Measurements from ENCODE around the gene CEP128. TPM values are rescaled to one million over a fixed set of nuclear protein-coding genes. Genes with fewer than 3 reads are reported as not detected.

Gene CEP128
- total RNA-seq, 4 donors from 2014 or later, result 0.82 to 3.6 (median 1.6) TPM

DNA sequence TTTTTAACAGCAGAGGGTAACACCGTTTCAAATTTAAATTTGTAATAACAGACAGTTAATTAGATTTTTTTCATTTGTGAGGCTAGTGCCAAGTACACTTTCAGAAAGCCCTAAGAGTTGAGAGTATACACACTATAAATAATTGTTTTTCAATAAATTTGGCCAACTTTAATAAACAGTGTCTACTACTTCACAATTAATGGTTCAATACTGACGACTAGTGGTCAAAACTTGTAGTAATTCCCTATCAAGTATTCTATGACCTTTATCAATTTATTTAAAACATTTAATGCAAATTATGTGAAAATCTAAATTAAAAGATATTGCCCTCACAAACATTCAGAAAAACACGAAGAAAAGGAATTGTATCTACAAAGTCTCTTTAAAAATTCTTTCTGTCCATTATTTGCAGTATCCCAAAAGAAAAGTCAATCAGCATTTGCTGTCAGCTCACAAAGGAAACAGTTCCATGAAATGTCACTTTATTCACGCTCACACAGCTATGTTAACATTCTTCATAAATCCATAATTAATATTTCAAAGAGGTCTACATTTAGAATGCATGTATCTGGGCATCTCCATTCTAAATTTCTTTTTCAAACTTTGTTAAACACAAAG lies 91.2 kb downstream of the CEP128 start:
- H3K9me3 ChIP-seq, result no peaks in the 10 kb centered on the region
- no peaks in the 10 kb centered on the region for H3K36me3 ChIP-seq
- peaks cover 0 to 3% of the 10 kb centered on the region in 2 donors for H3K4me1 ChIP-seq
- in situ Hi-C loops (cut with MboI; ENCODE audit: low sequenced_read_pairs in 4 of 4), result loop anchor here in 2 of 4 donors (25.0 kb wide), 1 partner anchor 788 kb away; no protein-coding TSS in a partner anchor
- no peak for DNase-seq
- intact Hi-C loops (cut with DNase I; ENCODE audit: low total_unique reads), result no loop called here
- TF ChIP-seq, protein P1, sequence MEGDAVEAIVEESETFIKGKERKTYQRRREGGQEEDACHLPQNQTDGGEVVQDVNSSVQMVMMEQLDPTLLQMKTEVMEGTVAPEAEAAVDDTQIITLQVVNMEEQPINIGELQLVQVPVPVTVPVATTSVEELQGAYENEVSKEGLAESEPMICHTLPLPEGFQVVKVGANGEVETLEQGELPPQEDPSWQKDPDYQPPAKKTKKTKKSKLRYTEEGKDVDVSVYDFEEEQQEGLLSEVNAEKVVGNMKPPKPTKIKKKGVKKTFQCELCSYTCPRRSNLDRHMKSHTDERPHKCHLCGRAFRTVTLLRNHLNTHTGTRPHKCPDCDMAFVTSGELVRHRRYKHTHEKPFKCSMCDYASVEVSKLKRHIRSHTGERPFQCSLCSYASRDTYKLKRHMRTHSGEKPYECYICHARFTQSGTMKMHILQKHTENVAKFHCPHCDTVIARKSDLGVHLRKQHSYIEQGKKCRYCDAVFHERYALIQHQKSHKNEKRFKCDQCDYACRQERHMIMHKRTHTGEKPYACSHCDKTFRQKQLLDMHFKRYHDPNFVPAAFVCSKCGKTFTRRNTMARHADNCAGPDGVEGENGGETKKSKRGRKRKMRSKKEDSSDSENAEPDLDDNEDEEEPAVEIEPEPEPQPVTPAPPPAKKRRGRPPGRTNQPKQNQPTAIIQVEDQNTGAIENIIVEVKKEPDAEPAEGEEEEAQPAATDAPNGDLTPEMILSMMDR (IDR thresholded peaks at IDR 0.05 in 4 of 5, conservative IDR thresholded peaks at IDR 0.05 in 1 of 5), result peak; percentile 37 to 68 (median 49)
- no peak for TF ChIP-seq POLR2A (IDR thresholded peaks at IDR 0.05)
- no peaks in the 10 kb centered on the region for H3K27me3 ChIP-seq
- H3K27ac ChIP-seq, result no peak overlapping the region
- no peak overlapping the region for H3K4me3 ChIP-seq
- ATAC-seq, result peak in 1 of 2 donors; percentile 39

DNA sequence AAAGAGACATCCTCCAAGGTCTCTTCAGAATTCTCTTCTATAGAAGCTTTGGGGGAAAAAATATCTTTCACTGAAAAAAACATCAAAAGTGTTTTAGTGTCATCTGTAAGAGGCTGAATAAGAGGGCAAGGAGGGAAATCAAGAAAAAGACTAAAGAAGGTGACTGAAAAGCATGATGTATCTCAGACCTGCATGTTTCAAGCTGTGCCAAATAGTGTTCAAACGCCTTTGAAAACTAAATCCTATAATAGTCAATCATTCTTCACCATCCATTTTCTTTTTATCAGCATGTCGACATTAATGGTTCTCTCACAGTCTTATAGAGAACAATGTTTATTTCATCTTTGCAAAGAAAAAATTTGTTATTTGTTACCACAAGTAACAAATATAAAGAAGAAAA lies 94.5 kb downstream of the CEP128 start:
- no peaks in the 10 kb centered on the region for H3K9me3 ChIP-seq
- DNase-seq (no peak), ATAC-seq (no peak)
- H3K27me3 ChIP-seq, result no peaks in the 10 kb centered on the region
- peaks cover 4 to 10% of the 10 kb centered on the region in 2 donors for H3K4me1 ChIP-seq
- no peak overlapping the region for H3K4me3 ChIP-seq
- TF ChIP-seq, protein P1 (IDR thresholded peaks at IDR 0.05 in 4 of 5, conservative IDR thresholded peaks at IDR 0.05 in 1 of 5), result no peak
- no peak for TF ChIP-seq POLR2A (IDR thresholded peaks at IDR 0.05)
- H3K36me3 ChIP-seq, result no peaks in the 10 kb centered on the region
- intact Hi-C loops (cut with DNase I; ENCODE audit: low total_unique reads) (loop anchor here (10.0 kb wide), 1 partner anchor 1882 kb away; no protein-coding TSS in a partner anchor), in situ Hi-C loops (cut with MboI; ENCODE audit: low sequenced_read_pairs in 4 of 4) (loop anchor here in 3 of 4 donors (25.0 kb wide), 1 partner anchor 1885 kb away; no protein-coding TSS in a partner anchor)
- no peak overlapping the region for H3K27ac ChIP-seq

DNA sequence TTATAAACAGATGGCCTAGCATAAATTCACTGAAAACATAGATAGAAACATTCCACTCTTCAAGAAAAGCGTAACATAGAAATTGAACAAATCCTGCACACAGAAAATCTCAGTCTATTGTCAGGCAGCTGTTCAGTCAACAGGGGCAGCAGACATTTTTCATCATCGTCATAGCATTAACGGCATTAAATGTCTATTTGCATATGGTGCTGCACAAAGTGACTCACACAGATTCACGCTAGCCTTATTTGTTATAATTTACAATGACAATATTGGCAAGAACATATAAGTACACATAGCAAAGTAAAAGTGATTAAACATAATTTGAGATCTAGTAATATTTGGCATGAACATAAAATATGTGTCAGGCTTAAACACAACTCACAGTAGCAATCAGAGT lies 95.7 kb downstream of the CEP128 start:
- TF ChIP-seq, protein P1 (IDR thresholded peaks at IDR 0.05 in 4 of 5, conservative IDR thresholded peaks at IDR 0.05 in 1 of 5), result no peak
- TF ChIP-seq POLR2A (IDR thresholded peaks at IDR 0.05), result no peak
- Histone ChIP-seq H3K36me3 (no peaks in the 10 kb centered on the region), H3K4me3 (no peak overlapping the region), H3K9me3 (no peaks in the 10 kb centered on the region), H3K27ac (no peak overlapping the region), H3K4me1 (peaks cover 4 to 10% of the 10 kb centered on the region in 2 donors), H3K27me3 (no peaks in the 10 kb centered on the region)
- no peak for ATAC-seq
- intact Hi-C loops (cut with DNase I; ENCODE audit: low total_unique reads) (loop anchor here (10.0 kb wide), 1 partner anchor 1881 kb away; no protein-coding TSS in a partner anchor), in situ Hi-C loops (cut with MboI; ENCODE audit: low sequenced_read_pairs in 4 of 4) (loop anchor here in 3 of 4 donors (25.0 kb wide), 1 partner anchor 1884 kb away; no protein-coding TSS in a partner anchor)
- DNase-seq, result no peak

DNA sequence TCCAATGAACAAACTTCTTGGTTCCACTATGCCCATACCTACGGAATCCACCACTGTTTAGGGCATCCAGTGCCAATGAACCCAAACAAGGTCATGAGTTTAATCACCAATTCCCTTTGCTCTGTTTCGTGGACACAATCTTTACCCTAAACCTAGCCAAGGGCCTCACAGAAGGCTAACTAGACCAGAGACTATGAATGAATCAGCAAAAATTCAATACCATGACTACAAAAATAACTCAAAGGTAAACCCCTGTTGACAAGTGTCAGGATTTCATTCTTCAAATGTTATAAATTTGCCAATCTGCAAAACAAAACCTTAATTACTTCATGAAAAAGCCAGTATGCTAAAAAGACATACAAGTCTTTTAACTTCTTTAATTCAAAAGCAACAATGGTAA lies 96.7 kb downstream of the CEP128 start:
- Histone ChIP-seq H3K4me1 (peaks cover 4 to 10% of the 10 kb centered on the region in 2 donors), H3K36me3 (no peaks in the 10 kb centered on the region), H3K4me3 (no peak overlapping the region), H3K27me3 (no peaks in the 10 kb centered on the region), H3K27ac (no peak overlapping the region), H3K9me3 (no peaks in the 10 kb centered on the region)
- intact Hi-C loops (cut with DNase I; ENCODE audit: low total_unique reads), result loop anchor here (10.0 kb wide), 1 partner anchor 1880 kb away; no protein-coding TSS in a partner anchor
- DNase-seq (no peak), ATAC-seq (no peak)
- in situ Hi-C loops (cut with MboI; ENCODE audit: low sequenced_read_pairs in 4 of 4), result loop anchor here in 3 of 4 donors (25.0 kb wide), 1 partner anchor 1883 kb away; no protein-coding TSS in a partner anchor
- TF ChIP-seq, protein P1 (IDR thresholded peaks at IDR 0.05 in 4 of 5, conservative IDR thresholded peaks at IDR 0.05 in 1 of 5), result no peak
- no peak for TF ChIP-seq POLR2A (IDR thresholded peaks at IDR 0.05)

All from gastrocnemius medialis (tissue), 4 donors.